Gastrocnemius medialis (tissue), 4 donors: ENCODE data around the gene ZNF326. TPM values are rescaled to one million over a fixed set of nuclear protein-coding genes. Genes with fewer than 3 reads are reported as not detected.
"Not testable (repeated sequence)": the region's sequence is repeated elsewhere in the genome, so short reads cannot be mapped to it uniquely, and the experiment has no call there.

Source experiments
- ATAC-seq, 2 donors: fragments of 150-250 bp; one replicate each; pipeline ENCODE4 v1.9.1; 2016
- DNase-seq, 2 donors: peaks; one replicate each; pipeline ENCODE4 v3.0.0-alpha.2; 2019
- H3K27ac ChIP-seq, 4 donors: fragments of 200-600 bp; sonication (generic); 1 replicate in 1 of 4; 2 replicates in 3 of 4; pipeline ENCODE4 v1.5.1; 2016 to 2018; ENCODE audit warnings: mild to moderate bottlenecking in 2 of 4, moderate library complexity in 1 of 4
- H3K27me3 ChIP-seq, 3 donors: fragments of 200-600 bp; sonication (generic) in 2 of 3; 1 replicate in 1 of 3; 2 replicates in 2 of 3; pipeline versions ENCODE4 v1.5.1 to v1.6.0; 2016 to 2019; ENCODE audit warnings: mild to moderate bottlenecking in 1 of 3, moderate library complexity in 1 of 3
- H3K36me3 ChIP-seq, 2 donors: fragments of 200-600 bp; sonication (generic) in 1 of 2; one replicate each; pipeline ENCODE4 v1.5.1; 2017 to 2018
- H3K4me1 ChIP-seq, 2 donors: fragments of 200-600 bp; sonication (generic) in 1 of 2; one replicate each; pipeline ENCODE4 v1.5.1; 2016 to 2017; ENCODE audit warnings: mild to moderate bottlenecking in 2 of 2
- H3K4me3 ChIP-seq, 4 donors: fragments of 200-600 bp; sonication (generic) in 3 of 4; 1 replicate in 1 of 4; 2 replicates in 3 of 4; pipeline ENCODE4 v1.5.1; 2016 to 2019; ENCODE audit warnings: mild to moderate bottlenecking in 2 of 4
- H3K9me3 ChIP-seq, 3 donors: fragments of 200-600 bp; sonication (generic) in 2 of 3; 1 replicate in 1 of 3; 2 replicates in 2 of 3; pipeline ENCODE4 v1.5.1; 2016 to 2019
- CTCF ChIP-seq, 5 experiments: fragments of 450-650 bp in 3 of 5; fragments of 200-600 bp in 2 of 5; sonication (generic) in 2 of 5; IDR thresholded peaks in 4 of 5; conservative IDR thresholded peaks in 1 of 5; 1 replicate in 4 of 5; 2 replicates in 1 of 5; pipeline ENCODE4 v1.5.1; 2016 to 2019; ENCODE audit warnings: antibody characterized with exemption in 5 of 5, mild to moderate bottlenecking in 3 of 5, moderate library complexity in 3 of 5
- POLR2A ChIP-seq, 2 donors: fragments of 450-650 bp; IDR thresholded peaks; one replicate each; pipeline ENCODE4 v1.6.1; 2017; ENCODE audit warnings: antibody characterized with exemption in 2 of 2, mild to moderate bottlenecking in 2 of 2, moderate library complexity in 2 of 2
- in situ Hi-C, 4 donors: fragments of 200-750 bp; cut with MboI; loops; one replicate each; pipeline versions ENCODE4 v1.15.0 to v1.8.0; 2017; ENCODE audit warnings: low sequenced_read_pairs in 4 of 4
- intact Hi-C: fragments of 100-400 bp; cut with DNase I; formaldehyde crosslinking; loops from one replicate; pipeline ENCODE4 v1.15.1; 2023; ENCODE audit warnings: low total_unique reads
- total RNA-seq, 4 donors: library from RNA; depleted of rRNA; stranded (reverse); fragments of >200 nt; gene quantifications; one replicate each; pipeline versions ENCODE4 v1.1.0 to v1.2.3, GENCODE V29; 2016

The ZNF326 gene
- total RNA-seq, 4 donors from 2014 or later, result 5.8 to 10.8 (median 9.2) TPM

DNA sequence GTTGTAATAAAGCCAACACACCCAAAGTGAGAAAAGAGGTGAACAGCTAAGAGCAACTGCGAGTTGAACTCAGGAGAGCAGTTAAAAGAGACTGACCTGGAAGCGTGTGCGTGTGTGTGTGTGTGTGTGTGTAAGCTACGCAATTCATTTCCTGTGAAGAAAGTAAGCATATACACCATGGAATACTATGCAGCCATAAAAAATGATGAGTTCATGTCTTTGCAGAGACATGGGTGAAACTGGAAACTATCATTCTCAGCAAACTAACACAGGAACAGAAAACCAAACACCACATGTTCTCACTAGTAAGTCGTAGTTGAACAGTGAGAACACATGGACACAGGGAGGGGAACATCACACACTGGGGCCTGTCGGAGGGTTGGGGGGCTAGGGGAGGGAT, 69.2 kb downstream of the ZNF326 start:
- in situ Hi-C loops, H3K9me3 ChIP-seq, ATAC-seq, H3K4me3 ChIP-seq, H3K4me1 ChIP-seq, intact Hi-C loops, H3K27me3 ChIP-seq, H3K36me3 ChIP-seq, H3K27ac ChIP-seq, DNase-seq: not testable (repeated sequence)

DNA sequence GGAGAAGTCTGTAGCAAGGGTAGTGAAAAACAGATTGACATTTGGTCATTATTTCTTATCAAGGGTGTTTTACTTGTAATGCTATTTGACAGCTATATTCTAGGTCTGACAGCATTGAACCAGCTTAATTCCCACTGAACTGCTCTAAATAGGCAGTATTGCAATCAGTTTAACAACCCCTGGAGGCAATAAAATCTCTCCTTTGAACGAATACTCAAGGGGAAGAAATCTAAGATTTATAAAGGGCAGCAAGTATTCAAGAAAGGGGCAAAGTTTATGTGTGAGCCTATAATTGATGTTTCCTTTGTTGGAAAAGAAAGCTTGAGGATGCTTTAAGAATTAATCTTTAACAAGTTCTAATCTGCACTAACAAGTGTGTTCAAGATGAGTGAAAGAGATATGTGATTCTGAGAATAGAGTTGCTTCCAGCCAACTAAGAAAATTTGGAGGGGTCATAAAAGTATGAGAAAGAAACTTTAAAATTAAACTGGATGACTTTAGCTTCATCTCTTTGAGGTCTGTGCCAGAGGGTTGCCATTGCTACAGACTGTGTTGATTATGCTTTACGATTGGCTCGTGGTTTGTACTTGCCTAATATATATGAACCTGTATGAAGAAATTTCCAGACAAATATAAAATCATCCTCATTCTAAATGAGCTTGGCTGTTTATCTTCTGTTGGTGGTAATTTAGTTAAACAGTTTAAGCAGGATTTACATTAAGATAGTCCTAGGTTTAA, 72.5 kb downstream of the ZNF326 start:
- H3K9me3 ChIP-seq, result no peaks in the 10 kb centered on the region
- DNase-seq, result no peak
- ATAC-seq, result no peak
- no peaks in the 10 kb centered on the region for H3K27me3 ChIP-seq
- H3K4me1 ChIP-seq, result no peaks in the 10 kb centered on the region
- no peak overlapping the region for H3K27ac ChIP-seq
- H3K4me3 ChIP-seq, result no peak overlapping the region
- H3K36me3 ChIP-seq, result no peaks in the 10 kb centered on the region
- intact Hi-C loops, result no loop called here
- in situ Hi-C loops, result no loop called here
- TF ChIP-seq POLR2A (IDR thresholded peaks at IDR 0.05) (no peak), CTCF (IDR thresholded peaks at IDR 0.05 in 4 of 5, conservative IDR thresholded peaks at IDR 0.05 in 1 of 5) (no peak)

DNA sequence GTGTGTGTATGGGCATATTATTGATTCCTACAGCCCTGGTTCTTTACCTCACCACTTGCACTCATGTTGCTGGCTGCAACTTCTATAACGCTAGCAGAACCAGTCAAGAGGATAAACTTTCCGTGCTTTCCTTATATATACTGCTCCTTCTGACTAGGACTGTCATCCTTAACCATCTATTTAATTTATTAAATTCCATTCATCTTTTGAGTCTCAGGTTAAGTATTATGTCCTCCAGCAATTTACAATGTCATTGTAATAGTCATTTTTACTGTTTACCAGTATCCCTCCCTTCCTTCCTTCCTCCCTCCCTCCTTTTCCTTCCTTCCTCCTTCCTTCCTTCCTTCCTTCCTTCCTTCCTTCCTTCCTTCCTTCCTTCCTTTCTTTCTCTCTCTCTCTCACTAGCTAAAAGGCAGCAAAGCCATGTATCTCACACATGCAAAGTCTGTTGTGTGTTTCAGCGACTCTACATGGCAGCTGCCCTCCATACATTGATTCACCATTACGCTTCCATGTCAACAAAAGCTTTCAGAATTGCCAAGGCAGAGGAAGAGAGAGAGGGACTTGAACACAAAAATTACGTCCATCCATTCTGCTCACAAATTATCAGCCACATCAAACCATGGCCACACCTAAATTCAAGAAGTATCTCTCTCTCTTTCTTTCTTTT, 73.8 kb downstream of the ZNF326 start:
- TF ChIP-seq CTCF (IDR thresholded peaks at IDR 0.05 in 4 of 5, conservative IDR thresholded peaks at IDR 0.05 in 1 of 5) (no peak), POLR2A (IDR thresholded peaks at IDR 0.05) (no peak)
- Histone ChIP-seq H3K4me3 (no peak overlapping the region), H3K4me1 (no peaks in the 10 kb centered on the region), H3K9me3 (no peaks in the 10 kb centered on the region), H3K27ac (no peak overlapping the region), H3K36me3 (no peaks in the 10 kb centered on the region), H3K27me3 (no peaks in the 10 kb centered on the region)
- ATAC-seq, result no peak
- intact Hi-C loops (no loop called here), in situ Hi-C loops (no loop called here)
- DNase-seq, result no peak

- no peak overlapping the region for H3K4me3 ChIP-seq
- no peaks in the 10 kb centered on the region for H3K9me3 ChIP-seq
- ATAC-seq (no peak), DNase-seq (no peak)
- no peak overlapping the region for H3K27ac ChIP-seq
- H3K36me3 ChIP-seq, result no peaks in the 10 kb centered on the region
- no peaks in the 10 kb centered on the region for H3K4me1 ChIP-seq
- H3K27me3 ChIP-seq, result no peaks in the 10 kb centered on the region
- intact Hi-C loops, result no loop called here
- in situ Hi-C loops, result no loop called here
- TF ChIP-seq CTCF (IDR thresholded peaks at IDR 0.05 in 4 of 5, conservative IDR thresholded peaks at IDR 0.05 in 1 of 5) (no peak), POLR2A (IDR thresholded peaks at IDR 0.05) (no peak)
These were observed 79.2 kb downstream of the ZNF326 start for GRCh38 chr1:90074137-90074536.

DNA sequence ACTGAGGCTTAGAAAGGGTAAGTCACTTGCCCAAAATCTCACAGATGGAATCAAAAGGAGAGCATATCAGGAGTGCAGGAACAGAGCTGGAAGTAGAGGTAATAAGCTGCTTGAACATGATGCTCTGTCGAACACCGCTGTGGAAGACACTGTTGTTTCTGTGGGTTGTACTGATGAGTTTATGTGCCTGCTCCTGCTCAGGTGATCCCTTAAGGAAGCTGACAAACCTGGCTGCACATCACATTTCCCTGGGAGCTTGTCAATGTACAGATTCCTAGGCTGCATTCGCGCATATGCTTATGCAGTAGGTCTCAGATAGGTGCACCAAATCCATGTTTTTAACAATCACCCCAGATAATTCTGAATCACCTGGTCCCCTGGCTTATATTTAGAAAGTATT, 79.7 kb downstream of the ZNF326 start:
- DNase-seq (no peak), ATAC-seq (no peak)
- Histone ChIP-seq H3K27me3 (no peaks in the 10 kb centered on the region), H3K36me3 (no peaks in the 10 kb centered on the region), H3K27ac (no peak overlapping the region), H3K9me3 (no peaks in the 10 kb centered on the region), H3K4me1 (no peaks in the 10 kb centered on the region), H3K4me3 (no peak overlapping the region)
- intact Hi-C loops, result no loop called here
- in situ Hi-C loops, result no loop called here
- no peak for TF ChIP-seq POLR2A (IDR thresholded peaks at IDR 0.05)
- no peak for TF ChIP-seq CTCF (IDR thresholded peaks at IDR 0.05 in 4 of 5, conservative IDR thresholded peaks at IDR 0.05 in 1 of 5)
